ENCODE results near the gene NPY.

Gene NPY

DNA sequence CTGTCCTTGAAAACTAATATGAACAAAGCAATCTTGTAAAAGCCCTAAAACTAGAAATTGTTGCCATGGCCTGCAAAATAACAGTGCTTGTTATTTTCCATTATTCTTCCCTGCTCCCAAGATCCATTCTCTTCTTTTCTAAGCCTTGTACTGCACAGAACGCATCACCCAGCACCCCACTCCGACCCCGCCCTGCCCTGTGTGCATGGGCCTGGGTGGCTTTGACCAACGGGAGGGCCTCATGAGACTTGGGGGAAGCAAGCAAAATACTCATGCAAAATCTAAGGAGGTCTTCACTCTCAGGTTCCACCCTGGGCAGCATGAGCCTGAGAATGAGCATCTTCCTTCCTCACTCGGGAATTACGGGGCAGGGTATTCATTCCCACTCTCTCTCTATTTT is 32.4 kb downstream of the NPY start:
- DNase-seq, result no peak

DNA sequence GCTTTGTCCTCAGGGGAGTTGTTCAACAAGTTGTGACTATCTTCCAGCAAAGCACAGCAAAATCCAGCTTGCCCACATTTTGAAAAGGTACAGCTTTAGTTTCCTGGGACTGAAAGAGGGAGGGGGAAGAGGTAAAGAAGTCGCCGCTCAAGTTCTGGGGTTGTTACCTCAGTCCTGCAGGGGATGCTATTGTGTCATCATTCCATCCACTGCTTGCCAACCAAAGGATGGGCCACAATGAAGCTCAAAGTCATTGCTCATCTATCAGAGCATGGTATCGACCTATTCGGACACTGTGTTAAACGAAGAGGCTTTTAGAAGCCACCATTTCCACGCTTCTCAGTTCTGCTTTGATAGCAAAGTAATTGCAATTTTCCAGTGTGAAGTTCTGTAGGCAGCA is 34.3 kb downstream of the NPY start:
- no peak for DNase-seq

DNA sequence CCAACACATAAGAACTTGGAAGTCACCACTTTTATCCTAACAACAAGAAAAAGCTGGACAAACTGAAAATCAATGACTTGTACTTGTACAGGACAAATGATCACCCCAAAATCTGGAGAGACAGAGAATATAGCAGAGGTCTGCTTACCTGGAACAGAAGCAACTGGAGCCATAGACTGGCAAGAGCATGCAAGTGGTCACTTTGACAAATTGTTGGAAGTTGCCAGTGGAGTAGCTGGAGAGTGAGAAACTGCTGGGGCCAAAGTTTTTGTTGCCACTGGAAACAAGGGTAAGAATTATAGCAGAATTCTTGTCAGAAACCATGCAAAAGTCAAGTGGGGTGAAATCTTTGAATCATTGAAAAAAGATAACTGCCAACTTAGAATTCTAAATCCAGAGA is 35.2 kb downstream of the NPY start:
- DNase-seq, result no peak

DNA sequence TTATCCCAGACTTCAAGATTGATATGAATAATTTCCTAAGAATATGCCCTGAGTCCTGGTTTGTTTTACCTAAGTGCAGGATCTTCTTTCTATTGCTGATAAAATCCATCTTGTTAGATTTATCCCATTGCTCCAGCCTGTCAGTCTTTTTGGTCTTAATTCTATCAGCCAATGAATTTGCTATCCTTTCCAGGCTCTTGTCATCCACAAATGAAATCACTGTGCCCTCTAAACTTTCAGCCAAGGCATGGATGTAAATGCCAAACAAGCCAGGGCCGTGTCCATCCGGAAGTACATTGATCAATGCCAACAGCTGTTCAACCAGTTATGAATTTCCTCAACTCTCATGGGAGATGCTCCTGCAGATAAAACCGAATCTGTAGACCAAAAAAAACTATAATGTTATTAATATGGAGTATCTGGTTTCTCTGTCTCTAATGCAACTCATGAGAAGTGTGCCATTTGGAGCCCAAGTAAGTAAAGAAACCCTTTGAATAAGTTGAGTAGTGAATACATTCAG is 40.0 kb downstream of the NPY start:
- DNase-seq, result no peak

DNA sequence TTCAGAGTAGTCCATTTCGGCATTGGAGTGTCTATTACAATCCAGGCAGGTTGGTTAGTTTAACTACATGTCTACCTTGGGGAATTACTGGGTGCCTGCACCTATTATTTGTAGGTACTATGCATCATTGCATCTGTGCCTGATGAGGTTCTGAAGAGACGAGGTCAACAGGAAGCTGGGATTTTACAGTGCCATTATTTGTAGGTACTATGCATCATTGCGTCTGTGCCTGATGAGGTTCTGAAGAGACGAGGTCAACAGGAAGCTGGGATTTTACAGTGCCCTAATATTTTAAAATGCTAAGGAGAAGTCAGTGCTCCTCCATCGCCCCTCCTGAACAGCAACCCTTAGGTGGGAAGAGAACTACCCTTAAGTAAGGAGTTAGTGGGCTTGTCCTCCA is 41.7 kb downstream of the NPY start:
- no peak for DNase-seq

DNA sequence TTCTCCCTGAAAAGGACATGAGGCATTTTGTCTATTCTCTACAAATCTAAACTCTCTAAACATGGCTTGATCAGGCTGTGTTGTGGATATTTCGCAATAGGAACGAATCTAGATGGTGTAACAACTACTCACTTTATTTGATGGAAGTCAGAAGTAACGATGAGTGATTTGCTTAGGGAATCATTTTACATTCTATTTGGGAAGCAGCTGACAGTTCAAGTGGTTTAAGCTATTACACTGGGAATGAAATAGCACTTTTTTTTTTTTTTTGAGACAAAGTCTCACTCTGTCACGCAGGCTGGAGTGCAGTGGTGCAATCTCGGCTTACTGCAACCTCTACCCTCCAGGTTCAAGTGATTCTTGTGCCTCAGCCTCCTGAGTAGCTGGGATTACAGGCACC is 44.1 kb downstream of the NPY start:
- DNase-seq, result no peak

DNA sequence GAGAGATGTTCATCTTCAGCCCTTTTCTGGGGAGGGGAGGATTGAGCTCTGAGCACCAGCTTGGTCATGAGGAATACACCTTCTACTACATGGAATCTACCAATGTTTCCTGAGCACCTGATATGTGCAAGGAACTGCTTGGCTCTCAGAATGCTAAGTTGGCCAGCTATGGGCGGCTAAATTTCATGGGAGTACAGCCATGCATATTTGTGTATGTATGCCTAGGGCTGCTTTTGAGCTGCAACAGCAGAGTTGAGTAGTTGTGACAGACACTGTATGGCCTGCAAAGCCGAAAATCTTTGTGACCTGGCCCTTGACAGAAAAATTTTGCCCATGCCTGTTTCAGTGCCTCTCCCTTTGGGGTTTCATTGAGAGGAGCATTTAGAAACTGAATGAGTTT is 44.9 kb downstream of the NPY start:
- DNase-seq, result no peak

DNA sequence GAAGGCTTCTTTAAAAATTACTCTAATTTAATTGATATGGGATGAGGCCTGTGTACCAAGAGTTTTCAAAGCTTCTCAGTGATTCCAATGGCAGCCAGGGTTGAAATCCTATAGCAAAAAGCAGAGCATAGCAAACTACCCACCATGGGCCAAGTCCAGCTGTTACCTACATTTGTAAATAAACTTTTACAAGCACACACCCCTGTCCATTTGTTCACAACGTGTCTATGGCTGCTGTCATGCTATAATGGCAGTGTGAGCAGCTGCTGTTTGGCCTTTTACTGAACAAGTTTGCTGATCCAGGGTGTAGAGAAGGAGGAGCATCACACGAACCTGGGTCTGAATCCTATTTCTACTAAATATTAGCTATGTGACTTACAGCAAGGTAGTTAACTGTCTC is 50.0 kb downstream of the NPY start:
- no peak for DNase-seq

DNA sequence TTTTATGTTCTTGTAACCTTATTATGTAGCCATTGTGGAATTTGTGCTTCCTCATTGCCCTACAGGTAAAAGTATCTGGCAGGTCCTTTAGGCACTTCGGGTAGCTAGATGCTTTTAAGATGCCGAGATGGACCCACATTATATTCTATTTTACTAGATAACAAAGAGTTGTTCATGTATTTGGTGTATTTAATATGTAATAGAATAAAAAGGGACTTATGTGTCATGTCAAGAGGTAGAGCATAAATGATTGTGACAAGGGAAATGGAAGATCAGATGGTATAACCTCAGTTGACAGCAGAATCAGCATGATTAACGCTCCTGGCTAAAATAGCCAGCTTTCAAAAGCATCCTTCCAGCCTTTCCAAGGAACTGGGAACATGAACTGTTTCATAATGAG is 50.6 kb downstream of the NPY start:
- no peak for DNase-seq

DNA sequence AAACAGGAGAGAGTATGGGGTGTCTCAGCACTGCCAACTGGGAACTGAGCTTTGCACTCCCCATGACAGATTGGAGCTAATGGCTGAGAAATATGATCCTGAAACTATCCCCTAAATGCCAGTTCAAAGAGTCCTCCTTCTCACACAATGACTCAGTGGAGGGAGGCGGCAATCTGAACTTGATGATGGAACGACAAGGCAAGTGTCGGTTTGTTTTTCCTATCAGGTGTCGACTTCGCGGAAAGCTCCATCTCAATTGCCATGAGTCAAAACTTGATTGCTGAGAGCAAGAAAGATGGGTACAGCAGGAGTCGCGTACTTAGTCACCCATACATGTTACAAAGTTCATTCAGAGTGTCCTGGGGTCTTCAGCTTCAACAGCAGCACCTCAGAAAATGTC is 52.5 kb downstream of the NPY start:
- DNase-seq, result no peak

DNA sequence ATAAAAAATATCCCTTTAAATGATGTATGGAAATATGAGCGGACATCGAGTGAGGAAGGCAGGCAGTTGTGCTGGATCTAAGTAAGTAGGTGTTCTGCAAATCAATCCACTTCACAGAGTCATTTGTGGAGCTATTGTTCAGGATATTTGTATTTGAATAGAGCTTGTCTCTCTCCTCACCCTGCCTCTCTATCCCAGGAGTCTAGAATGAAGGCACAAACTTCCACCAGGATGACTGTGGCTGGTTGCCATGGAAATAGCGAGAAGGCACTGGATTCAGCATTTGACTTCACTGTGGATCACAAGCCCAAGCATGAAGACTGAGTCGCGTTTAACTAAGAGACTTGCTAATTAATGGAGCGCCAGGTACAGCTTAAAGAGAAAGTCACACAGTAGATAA is 53.2 kb downstream of the NPY start:
- no peak for DNase-seq

DNA sequence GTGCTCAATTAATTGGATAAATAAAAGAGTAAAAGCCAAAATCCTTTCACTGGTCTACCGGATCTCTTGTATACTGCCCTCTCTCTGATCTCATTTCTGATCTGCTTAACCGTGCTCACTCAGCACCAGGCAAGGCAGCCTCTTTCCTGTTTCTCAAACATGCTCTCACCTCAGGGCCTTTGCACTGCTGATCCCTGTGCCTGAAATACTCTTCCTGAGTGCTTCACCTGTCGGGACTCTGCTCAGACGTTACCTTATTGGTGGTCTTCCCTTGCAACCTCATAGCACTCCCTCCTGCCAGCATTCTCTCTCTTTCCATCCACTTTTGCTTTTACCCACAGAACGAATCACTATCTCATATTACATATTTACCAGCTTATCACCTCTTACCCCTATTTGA is 55.6 kb downstream of the NPY start:
- DNase-seq, result no peak

DNA sequence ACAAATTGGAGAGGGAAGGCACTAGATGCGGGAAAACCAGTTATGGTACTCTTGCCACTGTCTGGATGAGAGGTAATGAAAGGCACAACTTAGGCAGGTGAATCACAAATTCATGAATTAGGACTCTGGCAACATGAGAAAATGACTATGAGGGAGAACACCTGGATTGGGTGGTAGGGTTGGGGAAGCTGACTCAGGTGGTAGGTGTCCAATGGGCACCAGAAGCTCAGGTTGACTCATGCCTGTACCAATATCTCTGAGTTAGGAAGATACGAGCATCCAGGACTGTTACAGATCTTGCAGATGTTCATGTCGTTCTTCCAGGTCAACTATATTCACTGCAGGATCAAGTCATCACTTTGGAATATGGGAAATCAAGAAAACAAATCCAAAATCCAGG is 56.7 kb downstream of the NPY start:
- DNase-seq, result no peak

All from activated effector memory CD4-positive, alpha-beta T cell treated with anti-CD3 and anti-CD28 coated beads, Interleukin-2, amount 50 U/mL, for 16 hours (primary cell).